Neuronal stem cell (in vitro differentiated cells): ENCODE results near the gene COL13A1.

Source experiments
- DNase-seq: peaks from one replicate; pipeline ENCODE4 v3.0.0-alpha.2; 2013; ENCODE audit warnings: low spot score
- H2AFZ ChIP-seq: one replicate; pipeline ENCODE4 v1.6.1; 2013; ENCODE audit warnings: mild to moderate bottlenecking, low read length, inconsistent platforms
- H2AK5ac ChIP-seq: 2 replicates; pipeline ENCODE4 v1.6.1; 2013; ENCODE audit warnings: low read depth, mild to moderate bottlenecking, inconsistent platforms, low read length, moderate library complexity, mixed read lengths
- H2BK120ac ChIP-seq: 2 replicates; pipeline ENCODE4 v1.6.1; 2013; ENCODE audit warnings: low read depth, mild to moderate bottlenecking, inconsistent platforms, low read length, moderate library complexity, mixed read lengths
- H2BK12ac ChIP-seq: one replicate; pipeline ENCODE4 v1.6.1; 2013; ENCODE audit warnings: low read length, inconsistent platforms
- H2BK15ac ChIP-seq: 2 replicates; pipeline ENCODE4 v1.6.1; 2013; ENCODE audit warnings: mild to moderate bottlenecking, low read length, inconsistent platforms, mixed read lengths
- H2BK5ac ChIP-seq: one replicate; pipeline ENCODE4 v1.6.1; 2013; ENCODE audit warnings: inconsistent platforms, mild to moderate bottlenecking, low read length, moderate library complexity
- H3K14ac ChIP-seq: one replicate; pipeline ENCODE4 v1.6.1; 2013; ENCODE audit warnings: low read length, inconsistent platforms
- H3K18ac ChIP-seq: 2 replicates; pipeline ENCODE4 v1.6.1; 2013; ENCODE audit warnings: low read length, inconsistent platforms
- H3K23ac ChIP-seq: 2 replicates; pipeline ENCODE4 v1.6.1; 2013; ENCODE audit warnings: low read depth, mild to moderate bottlenecking, mixed read lengths, low read length, inconsistent platforms; ENCODE audit not compliant: poor library complexity
- H3K27ac ChIP-seq: replicated peaks from 3 replicates; pipeline ENCODE4 v1.5.1; 2013; ENCODE audit warnings: low read length, inconsistent platforms
- H3K27me3 ChIP-seq, 3 experiments: 2 replicates each; pipeline ENCODE4 v1.6.1; 2013; ENCODE audit warnings: low read length in 3 of 3, mild to moderate bottlenecking in 2 of 3, inconsistent platforms in 1 of 3, low read depth in 1 of 3, mixed read lengths in 1 of 3, moderate library complexity in 1 of 3; ENCODE audit not compliant: control insufficient read depth in 3 of 3, insufficient read depth in 3 of 3
- H3K36me3 ChIP-seq, 2 donors: replicated peaks in 1 of 2; 2 replicates each; pipeline ENCODE4 v1.6.1; 2013; ENCODE audit warnings: low read length in 2 of 2; ENCODE audit not compliant: control insufficient read depth in 2 of 2, insufficient read depth in 2 of 2
- H3K4ac ChIP-seq: 2 replicates; pipeline ENCODE4 v1.6.1; 2013; ENCODE audit warnings: inconsistent platforms, mild to moderate bottlenecking, low read length, moderate library complexity
- H3K4me1 ChIP-seq, 2 donors: 1 replicate in 1 of 2; 2 replicates in 1 of 2; pipeline ENCODE4 v1.6.1; 2013; ENCODE audit warnings: low read length in 2 of 2, low read depth in 1 of 2; ENCODE audit not compliant: control insufficient read depth in 2 of 2, insufficient read depth in 1 of 2
- H3K4me2 ChIP-seq: one replicate; pipeline ENCODE4 v1.6.1; 2013; ENCODE audit warnings: mild to moderate bottlenecking, low read length, inconsistent platforms; ENCODE audit not compliant: insufficient read depth, poor library complexity, severe bottlenecking
- H3K4me3 ChIP-seq, 2 donors: 2 replicates each; pipeline ENCODE4 v1.5.1; 2013; ENCODE audit warnings: low read length in 2 of 2, mild to moderate bottlenecking in 2 of 2, inconsistent platforms in 1 of 2, moderate library complexity in 1 of 2
- H3K79me1 ChIP-seq: one replicate; pipeline ENCODE4 v1.6.1; 2013; ENCODE audit warnings: low read depth, mild to moderate bottlenecking, inconsistent platforms, low read length, moderate library complexity
- H3K9ac ChIP-seq: one replicate; pipeline ENCODE4 v1.6.1; 2013; ENCODE audit warnings: mild to moderate bottlenecking, low read depth, low read length, inconsistent platforms; ENCODE audit not compliant: poor library complexity
- H3K9me3 ChIP-seq, 2 donors: replicated peaks in 1 of 2; 2 replicates each; pipeline versions ENCODE3 to v1.6.1; 2013; ENCODE audit warnings: low read length in 2 of 2, mild to moderate bottlenecking in 2 of 2, inconsistent platforms in 1 of 2, low read depth in 1 of 2, mixed read lengths in 1 of 2, moderate library complexity in 1 of 2; ENCODE audit not compliant: control insufficient read depth in 2 of 2, insufficient read depth in 1 of 2
- H4K8ac ChIP-seq: one replicate; pipeline ENCODE4 v1.6.1; 2013; ENCODE audit warnings: low read depth, mild to moderate bottlenecking, inconsistent platforms, low read length, moderate library complexity
- H4K91ac ChIP-seq: one replicate; pipeline ENCODE4 v1.6.1; 2013; ENCODE audit warnings: low read length, low read depth, mild to moderate bottlenecking, inconsistent platforms; ENCODE audit not compliant: poor library complexity
- WGBS, 2 donors: extraction: QIAGEN DNeasy Blood & Tissue Kit; methylation state at CpG; one replicate each; pipeline ENCODE4 v1.1.7; 2013; ENCODE audit warnings: missing lambda C conversion rate in 2 of 2, mixed read lengths in 1 of 2; ENCODE audit not compliant: insufficient read length in 2 of 2, insufficient replicate concordance in 1 of 2; ENCODE audit errors: extremely low coverage in 2 of 2; 5-methylcytosine and 5-hydroxymethylcytosine counted together

COL13A1 gene

GRCh38 chr10:69944761-69945160 lies 143.1 kb downstream of the COL13A1 start:
- Histone ChIP-seq H3K27ac (no peak overlapping the region), H2BK12ac (no peak overlapping the region), H2BK15ac (no peak overlapping the region), H3K14ac (no peak overlapping the region), H2AFZ (no peak overlapping the region), H3K36me3 (no peaks in the 10 kb centered on the region), H2BK120ac (no peak overlapping the region), H4K91ac (no peak overlapping the region), H3K4me1 (no peaks in the 10 kb centered on the region), H3K4ac (no peak overlapping the region), H3K27me3 (no peaks in the 10 kb centered on the region), H3K4me3 (no peak overlapping the region), H2BK5ac (no peak overlapping the region), H3K4me2 (no peak overlapping the region), H4K8ac (no peak overlapping the region), H3K79me1 (no peaks in the 10 kb centered on the region), H2AK5ac (no peak overlapping the region), H3K18ac (peak overlapping the region; percentile 55), H3K23ac (no peak overlapping the region), H3K9me3 (no peaks in the 10 kb centered on the region), H3K9ac (no peak overlapping the region)
- WGBS, 2 donors: no CpG with 5 or more reads among the region's 10 CpGs
- DNase-seq: no peak

GRCh38 chr10:69948261-69948660 lies 146.6 kb downstream of the COL13A1 start:
- no peak overlapping the region for H2AK5ac ChIP-seq

GRCh38 chr10:69949770-69950169 lies 148.1 kb downstream of the COL13A1 start:
- Histone ChIP-seq H3K9ac (peak overlapping the region; percentile 55), H3K23ac (no peak overlapping the region), H3K4ac (no peak overlapping the region), H3K27ac (no peak overlapping the region), H3K36me3 (no peaks in the 10 kb centered on the region), H4K8ac (no peak overlapping the region), H2BK5ac (no peak overlapping the region), H3K18ac (no peak overlapping the region), H2AK5ac (no peak overlapping the region), H3K9me3 (no peaks in the 10 kb centered on the region), H4K91ac (peak overlapping the region; percentile 8), H2BK12ac (no peak overlapping the region), H3K4me1 (peaks cover 0 to 12% of the 10 kb centered on the region in 2 donors), H2AFZ (no peak overlapping the region), H2BK120ac (no peak overlapping the region), H3K27me3 (no peaks in the 10 kb centered on the region), H3K4me3 (no peak overlapping the region), H3K14ac (no peak overlapping the region), H3K79me1 (no peaks in the 10 kb centered on the region), H3K4me2 (no peak overlapping the region), H2BK15ac (no peak overlapping the region)
- no peak for DNase-seq
- no CpG with 5 or more reads among the region's 8 CpGs for WGBS, 2 donors

More at GRCh38 chr10:69948261-69948660, 146.6 kb downstream of the COL13A1 start:
- Histone ChIP-seq H3K4ac (no peak overlapping the region), H2BK120ac (no peak overlapping the region), H3K14ac (no peak overlapping the region), H3K23ac (no peak overlapping the region), H2BK15ac (no peak overlapping the region), H2AFZ (no peak overlapping the region), H3K27ac (no peak overlapping the region), H3K79me1 (no peaks in the 10 kb centered on the region), H3K9ac (no peak overlapping the region), H3K4me2 (no peak overlapping the region), H3K4me1 (peaks cover 0 to 9% of the 10 kb centered on the region in 2 donors), H4K91ac (no peak overlapping the region), H3K36me3 (no peaks in the 10 kb centered on the region), H2BK12ac (no peak overlapping the region), H4K8ac (no peak overlapping the region), H3K4me3 (no peak overlapping the region), H3K9me3 (no peaks in the 10 kb centered on the region), H3K18ac (no peak overlapping the region), H3K27me3 (no peaks in the 10 kb centered on the region), H2BK5ac (no peak overlapping the region)
- DNase-seq: no peak
- WGBS, 2 donors: no CpG with 5 or more reads among the region's 4 CpGs

- DNase-seq: no peak
- Histone ChIP-seq H3K23ac (no peak overlapping the region), H3K4me3 (no peak overlapping the region), H3K36me3 (no peaks in the 10 kb centered on the region), H2BK120ac (no peak overlapping the region), H3K27me3 (no peaks in the 10 kb centered on the region), H3K27ac (no peak overlapping the region), H2AFZ (no peak overlapping the region), H3K9ac (no peak overlapping the region), H3K4me2 (no peak overlapping the region), H2AK5ac (no peak overlapping the region), H2BK5ac (no peak overlapping the region), H3K79me1 (no peaks in the 10 kb centered on the region), H3K14ac (no peak overlapping the region), H4K91ac (no peak overlapping the region), H3K4ac (no peak overlapping the region), H3K18ac (no peak overlapping the region), H3K4me1 (peaks cover 0 to 12% of the 10 kb centered on the region in 2 donors), H2BK12ac (no peak overlapping the region), H3K9me3 (no peaks in the 10 kb centered on the region), H2BK15ac (no peak overlapping the region), H4K8ac (no peak overlapping the region)
- no CpG with 5 or more reads among the region's 3 CpGs for WGBS, 2 donors
These were observed 150.0 kb downstream of the COL13A1 start for GRCh38 chr10:69951658-69952057.
